GM23248 (cell line): Measurements from ENCODE around the gene RPL37A. TPM values are rescaled to one million over a fixed set of nuclear protein-coding genes. Genes with fewer than 3 reads are reported as not detected.

Source experiments
- DNase-seq: peaks from one replicate; pipeline ENCODE4 v3.0.0-alpha.2; 2015
- H2AFZ ChIP-seq: fragments of 200-600 bp; sonication (generic); 2 replicates; pipeline ENCODE4 v1.6.1; 2016; ENCODE audit warnings: antibody characterized with exemption
- H3F3A ChIP-seq: fragments of 200-600 bp; sonication (generic); 2 replicates; pipeline ENCODE4 v1.6.1; 2016; ENCODE audit warnings: mild to moderate bottlenecking, antibody characterized with exemption, mixed run types; ENCODE audit not compliant: insufficient read depth
- H3K27ac ChIP-seq: fragments of 200-600 bp; sonication (generic); 2 replicates; pipeline ENCODE4 v1.5.1; 2016; ENCODE audit warnings: mild to moderate bottlenecking
- H3K27me3 ChIP-seq: fragments of 200-600 bp; sonication (generic); replicated peaks from 2 replicates; pipeline ENCODE4 v1.6.1; 2016; ENCODE audit warnings: mild to moderate bottlenecking; ENCODE audit not compliant: insufficient read depth
- H3K36me3 ChIP-seq: fragments of 200-600 bp; sonication (generic); 2 replicates; pipeline ENCODE4 v1.6.1; 2016; ENCODE audit warnings: low read depth, mild to moderate bottlenecking
- H3K4me1 ChIP-seq: fragments of 200-600 bp; sonication (generic); 2 replicates; pipeline ENCODE4 v1.6.1; 2016; ENCODE audit warnings: mild to moderate bottlenecking; ENCODE audit not compliant: insufficient read depth
- H3K4me2 ChIP-seq: fragments of 200-600 bp; sonication (generic); one replicate; pipeline ENCODE4 v1.6.1; 2016; ENCODE audit warnings: mild to moderate bottlenecking; ENCODE audit not compliant: unreplicated experiment
- H3K4me3 ChIP-seq: fragments of 200-600 bp; sonication (generic); 2 replicates; pipeline ENCODE4 v1.5.1; 2016; ENCODE audit warnings: mild to moderate bottlenecking
- H3K79me2 ChIP-seq: fragments of 200-600 bp; sonication (generic); 2 replicates; pipeline ENCODE4 v1.6.1; 2016; ENCODE audit warnings: mild to moderate bottlenecking; ENCODE audit not compliant: insufficient read depth
- H3K9ac ChIP-seq: fragments of 200-600 bp; sonication (generic); 2 replicates; pipeline ENCODE4 v1.6.1; 2016; ENCODE audit warnings: mild to moderate bottlenecking
- H3K9me2 ChIP-seq: fragments of 200-600 bp; sonication (generic); 2 replicates; pipeline ENCODE4 v1.6.1; 2016; ENCODE audit warnings: mixed run types, mild to moderate bottlenecking, moderate library complexity; ENCODE audit not compliant: insufficient read depth
- H3K9me3 ChIP-seq: fragments of 200-600 bp; sonication (generic); one replicate; pipeline ENCODE4 v1.6.1; 2017; ENCODE audit warnings: low read depth
- H4K20me1 ChIP-seq: fragments of 200-600 bp; sonication (generic); 2 replicates; pipeline ENCODE4 v1.6.0; 2016; ENCODE audit not compliant: insufficient read depth
- EZH2 ChIP-seq: fragments of 200-600 bp; sonication (generic); IDR thresholded peaks from 2 replicates; pipeline ENCODE4 v1.6.1; 2018; ENCODE audit warnings: antibody characterized with exemption, mild to moderate bottlenecking; ENCODE audit not compliant: insufficient read depth, poor library complexity, severe bottlenecking
- EZH2phosphoT487 ChIP-seq: fragments of 200-600 bp; sonication (generic); IDR thresholded peaks from 2 replicates; pipeline ENCODE4 v1.6.1; 2018; ENCODE audit warnings: antibody characterized with exemption, moderate library complexity, mild to moderate bottlenecking, low read depth; ENCODE audit not compliant: insufficient read depth
- WGBS, 2 experiments: methylation state at CpG; one replicate each; pipeline ENCODE4 v1.1.6; 2015 to 2017; ENCODE audit warnings: low lambda C conversion rate in 2 of 2, low coverage in 1 of 2; ENCODE audit errors: missing lambda C conversion rate in 2 of 2; 5-methylcytosine and 5-hydroxymethylcytosine counted together
- in situ Hi-C: fragments of 300-500 bp; cut with MboI; formaldehyde crosslinking; loops from 2 replicates; pipeline ENCODE4 v1.15.0; 2020
- polyA plus RNA-seq: library from polyadenylated mRNA; unstranded; fragments of >200 nt; fragmentation: Nextera tagmentation; extraction: Ambion mirVana; gene quantifications from 2 replicates; pipeline ENCODE4 v1.2.1, GENCODE V29; 2016
- total RNA-seq: library from RNA; depleted of rRNA; stranded (reverse); fragments of >200 nt; shearing (Covaris generic); gene quantifications from 2 replicates; pipeline ENCODE4 v1.2.3, GENCODE V29; 2014

RPL37A gene
- total and polyA plus RNA-seq, 2 experiments from 2014 or later, result 979 to 1,708 TPM

DNA sequence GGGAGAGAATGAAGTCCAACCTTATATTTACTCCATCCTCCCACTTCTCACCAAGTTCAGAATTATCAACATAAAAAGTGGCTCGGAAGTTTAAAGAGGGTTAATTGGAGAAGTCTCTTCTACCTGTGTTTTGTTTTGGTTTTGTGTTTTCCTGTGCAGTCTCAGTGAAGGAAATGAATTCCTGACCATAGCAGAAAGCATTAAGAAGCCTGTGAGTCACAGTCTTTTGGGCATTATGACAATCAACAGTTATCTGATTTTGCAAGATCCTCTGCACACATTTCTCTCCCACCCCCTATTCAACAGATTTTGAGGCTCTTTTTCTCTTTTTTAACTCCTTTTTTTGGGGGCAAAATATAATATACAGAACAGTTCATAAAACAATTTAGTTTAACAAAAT is 8.6 kb upstream of the RPL37A start:
- Histone ChIP-seq H4K20me1 (no peaks in the 10 kb centered on the region), H3K27ac (peak overlapping the region; percentile 66), H3K4me2 (peak overlapping the region; percentile 68), H3F3A (peaks cover 41% of the 10 kb centered on the region), H3K79me2 (peaks cover 5% of the 10 kb centered on the region; the same call in 1 of the 2 replicates), H3K9me2 (no peaks in the 10 kb centered on the region; the same call in 1 of the 2 replicates), H3K4me3 (peak overlapping the region; percentile 40), H3K9ac (peak overlapping the region; percentile 42), H3K4me1 (peaks cover 44% of the 10 kb centered on the region), H2AFZ (peak overlapping the region; percentile 71), H3K36me3 (no peaks in the 10 kb centered on the region), H3K27me3 (no peaks in the 10 kb centered on the region), H3K9me3 (no peaks in the 10 kb centered on the region)
- WGBS, 2 experiments, result 0 to 7% methylated on average over 1 of the region's 1 CpG
- TF ChIP-seq EZH2phosphoT487 (no peak), EZH2 (no peak)
- DNase-seq, result peak; percentile 87
- in situ Hi-C loops, result no loop called here

DNA sequence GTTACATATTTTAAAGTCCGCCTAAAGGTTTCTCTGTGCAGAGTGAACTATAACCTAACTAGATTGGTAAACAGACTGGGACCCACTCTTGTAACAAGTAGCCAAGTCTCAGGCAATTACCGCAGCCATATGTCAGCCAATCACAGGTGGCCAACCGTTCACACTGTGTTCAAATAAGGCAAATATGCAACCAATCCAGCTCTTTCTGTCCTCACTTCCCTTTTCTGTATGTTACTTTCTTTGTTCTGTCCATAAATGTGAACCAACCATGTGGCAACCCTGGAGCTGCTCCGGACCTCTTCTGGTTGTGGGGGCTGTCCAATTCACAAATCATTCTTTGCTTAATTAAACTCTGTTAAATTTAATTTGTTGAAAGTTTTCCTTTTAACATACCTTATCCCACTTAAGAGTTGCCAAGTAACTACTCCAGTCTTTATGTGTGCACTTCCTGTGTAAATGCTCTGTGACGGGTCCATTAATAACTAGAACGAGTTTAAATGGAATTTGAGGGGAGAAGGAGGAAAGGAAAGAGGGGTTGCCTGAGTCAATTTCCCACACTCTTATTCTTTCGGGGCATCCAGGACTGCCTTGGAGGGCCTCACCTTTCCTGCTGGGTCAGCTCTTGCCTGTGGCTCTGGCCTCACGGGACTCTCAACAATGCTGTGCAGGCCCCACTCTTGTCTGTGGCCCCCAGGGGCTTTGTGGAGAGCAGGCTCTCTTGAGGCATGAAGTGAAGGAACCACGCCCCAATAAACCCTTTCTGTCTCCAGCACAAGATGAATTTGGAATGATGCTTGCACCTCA is 6.6 kb upstream of the RPL37A start:
- Histone ChIP-seq H3K4me1 (peaks cover 57% of the 10 kb centered on the region), H3K4me3 (no peak overlapping the region), H3K9me3 (no peaks in the 10 kb centered on the region), H3F3A (peaks cover 55% of the 10 kb centered on the region), H4K20me1 (no peaks in the 10 kb centered on the region), H3K27me3 (no peaks in the 10 kb centered on the region), H3K79me2 (peaks cover 21% of the 10 kb centered on the region), H3K27ac (peak overlapping the region; percentile 86), H3K9me2 (no peaks in the 10 kb centered on the region; the same call in 1 of the 2 replicates), H3K36me3 (no peaks in the 10 kb centered on the region), H2AFZ (peak overlapping the region; percentile 58), H3K9ac (peak overlapping the region; percentile 32), H3K4me2 (peak overlapping the region; percentile 57)
- DNase-seq, result no peak
- in situ Hi-C loops, result no loop called here
- TF ChIP-seq EZH2, result no peak
- no peak for TF ChIP-seq EZH2phosphoT487
- 80% methylated on average over 9 of the region's 9 CpGs for WGBS, 2 experiments

DNA sequence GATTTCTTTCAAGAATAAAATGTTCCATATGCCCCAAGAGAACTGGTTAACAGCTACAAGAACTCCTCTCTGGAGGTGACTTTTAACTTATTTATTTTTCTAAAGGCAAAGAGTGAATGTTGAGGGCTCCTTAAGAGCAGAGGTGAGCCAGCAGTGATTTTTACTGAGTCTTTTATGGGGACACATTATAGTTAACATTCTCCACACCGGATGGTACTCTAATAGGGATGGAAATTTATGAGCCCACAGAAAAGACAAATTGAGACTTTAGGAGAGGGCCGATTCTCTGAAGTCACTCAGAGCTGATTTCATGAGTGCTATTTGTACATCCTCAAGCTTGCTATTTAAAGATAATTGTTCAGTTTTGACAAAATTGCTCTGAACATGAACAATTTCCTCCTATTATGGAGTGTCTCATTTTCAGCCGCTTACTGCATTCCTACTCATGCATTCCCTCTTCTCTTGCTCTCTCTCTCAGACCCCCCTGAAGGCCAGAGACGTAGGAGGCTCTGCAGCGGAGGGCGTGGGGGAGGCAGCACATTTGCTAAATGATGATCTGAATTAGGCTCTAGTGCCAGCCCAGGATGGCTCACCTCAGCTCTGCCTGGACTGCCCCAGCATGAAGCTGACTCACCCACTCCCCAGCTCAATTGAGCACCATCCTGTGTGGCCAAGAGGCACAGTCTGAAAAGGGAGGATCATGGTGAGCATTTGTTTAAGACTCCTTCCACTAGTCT is 5.9 kb upstream of the RPL37A start:
- 1 to 2% methylated on average over 6 of the region's 6 CpGs for WGBS, 2 experiments
- Histone ChIP-seq H3F3A (peaks cover 57% of the 10 kb centered on the region), H2AFZ (peak overlapping the region; percentile 58), H3K27ac (peak overlapping the region; percentile 86), H3K9ac (peak overlapping the region; percentile 32), H3K4me1 (peaks cover 64% of the 10 kb centered on the region), H4K20me1 (no peaks in the 10 kb centered on the region), H3K4me3 (peak overlapping the region; percentile 33), H3K9me2 (no peaks in the 10 kb centered on the region; the same call in 1 of the 2 replicates), H3K36me3 (no peaks in the 10 kb centered on the region), H3K27me3 (no peaks in the 10 kb centered on the region), H3K9me3 (no peaks in the 10 kb centered on the region), H3K79me2 (peaks cover 29% of the 10 kb centered on the region), H3K4me2 (peak overlapping the region; percentile 57)
- in situ Hi-C loops, result no loop called here
- no peak for TF ChIP-seq EZH2phosphoT487
- TF ChIP-seq EZH2, result no peak
- DNase-seq, result peak; percentile 96

DNA sequence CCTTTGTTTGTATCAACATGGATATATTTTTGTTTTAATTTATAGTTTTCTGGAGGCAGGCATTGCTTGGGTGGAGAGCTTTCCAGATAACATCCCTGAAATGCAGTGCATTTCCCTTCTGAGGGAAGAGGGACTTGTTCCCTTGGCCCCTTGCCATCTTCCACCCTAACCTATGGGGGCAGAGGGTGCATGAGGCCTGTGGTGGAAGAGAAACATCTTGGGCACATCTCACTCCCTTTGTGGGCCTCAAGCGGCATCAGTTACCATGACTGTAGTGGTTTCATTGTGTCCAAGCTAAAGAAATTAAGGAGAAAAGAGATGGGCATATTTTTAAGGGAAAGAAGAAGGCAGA is 5.3 kb upstream of the RPL37A start:
- 95 to 100% methylated on average over 1 of the region's 1 CpG for WGBS, 2 experiments
- H2AFZ ChIP-seq, result peak overlapping the region; percentile 8; the same call in 1 of the 2 replicates
- H3K4me2 ChIP-seq, result peak overlapping the region; percentile 57
- peak overlapping the region; percentile 86 for H3K27ac ChIP-seq
- H3K79me2 ChIP-seq, result peaks cover 34% of the 10 kb centered on the region
- DNase-seq, result no peak
- H3K4me3 ChIP-seq, result 0 out of 2 replicates have a peak overlapping the region, but pooled peaks have one; percentile 33
- in situ Hi-C loops, result no loop called here
- H3K9ac ChIP-seq, result 0 out of 2 replicates have a peak overlapping the region, but pooled peaks have one; percentile 32
- H3K36me3 ChIP-seq, result no peaks in the 10 kb centered on the region
- no peaks in the 10 kb centered on the region for H3K9me2 ChIP-seq
- H3K4me1 ChIP-seq, result peaks cover 64% of the 10 kb centered on the region
- no peaks in the 10 kb centered on the region for H3K27me3 ChIP-seq
- TF ChIP-seq EZH2phosphoT487 (no peak), EZH2 (no peak)
- H3F3A ChIP-seq, result peaks cover 63% of the 10 kb centered on the region
- H4K20me1 ChIP-seq, result no peaks in the 10 kb centered on the region
- no peaks in the 10 kb centered on the region for H3K9me3 ChIP-seq
